HG02870 (cell line): ENCODE measurements around the gene PPP1R12B.
"Not testable (repeated sequence)": the region's sequence is repeated elsewhere in the genome, so short reads cannot be mapped to it uniquely, and the experiment has no call there.

Experiments
- ATAC-seq: cut with Tn5 transposase; IDR thresholded peaks from one replicate; pipeline ENCODE4 v1.9.1; 2021; ENCODE audit warnings: mild to moderate bottlenecking, moderate library complexity; ENCODE audit not compliant: unreplicated experiment

Gene PPP1R12B

GRCh38 chr1:202575918-202576653 lies 227.6 kb downstream of the PPP1R12B start:
- no peak for ATAC-seq

DNA sequence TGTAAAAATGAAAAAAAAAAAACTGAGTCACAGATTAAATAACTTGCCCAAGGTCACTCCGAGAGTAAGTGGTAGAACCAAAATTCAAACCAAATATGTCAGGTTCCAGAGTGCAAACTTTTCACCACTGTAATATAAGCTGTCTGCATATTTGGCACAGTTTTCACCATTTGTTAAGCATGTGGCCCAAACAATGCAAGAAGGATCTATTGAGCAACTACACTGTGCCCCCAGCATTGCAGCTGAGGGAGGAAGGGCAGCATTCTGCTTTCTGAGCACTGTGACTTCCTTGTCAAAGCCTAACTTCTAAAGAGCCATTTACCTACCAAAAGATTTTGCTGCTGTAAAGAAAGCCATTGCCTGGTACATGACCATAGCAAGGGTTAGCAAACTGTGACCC lies 228.3 kb downstream of the PPP1R12B start:
- ATAC-seq: no peak

DNA sequence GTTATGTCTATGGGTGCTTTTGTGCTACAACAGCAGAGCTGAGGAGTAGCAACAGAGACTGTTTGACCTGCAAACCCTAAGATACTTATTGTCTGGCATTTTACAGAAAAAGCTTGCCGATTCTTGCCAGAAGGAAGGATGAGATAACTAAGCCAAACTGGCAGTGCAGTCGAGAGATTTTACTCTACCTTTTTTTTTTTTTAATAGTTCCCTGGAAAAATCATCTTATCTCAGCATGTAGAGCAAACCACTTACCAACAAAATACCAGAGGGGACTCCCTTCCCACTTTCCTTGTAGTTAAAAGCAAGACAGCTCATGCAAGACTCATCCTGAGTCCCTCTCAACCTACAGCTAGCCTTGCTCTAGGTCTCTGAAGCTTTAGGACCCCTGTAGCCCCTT lies 228.9 kb downstream of the PPP1R12B start:
- ATAC-seq: no peak

- no peak for ATAC-seq
Measured at GRCh38 chr1:202578001-202578504, 229.6 kb downstream of the PPP1R12B start.

GRCh38 chr1:202578565-202578964 lies 230.1 kb downstream of the PPP1R12B start:
- ATAC-seq: no peak

GRCh38 chr1:202579806-202580205 lies 231.3 kb downstream of the PPP1R12B start:
- no peak for ATAC-seq

- ATAC-seq: no peak
Measured at GRCh38 chr1:202580619-202581018, 232.1 kb downstream of the PPP1R12B start.

DNA sequence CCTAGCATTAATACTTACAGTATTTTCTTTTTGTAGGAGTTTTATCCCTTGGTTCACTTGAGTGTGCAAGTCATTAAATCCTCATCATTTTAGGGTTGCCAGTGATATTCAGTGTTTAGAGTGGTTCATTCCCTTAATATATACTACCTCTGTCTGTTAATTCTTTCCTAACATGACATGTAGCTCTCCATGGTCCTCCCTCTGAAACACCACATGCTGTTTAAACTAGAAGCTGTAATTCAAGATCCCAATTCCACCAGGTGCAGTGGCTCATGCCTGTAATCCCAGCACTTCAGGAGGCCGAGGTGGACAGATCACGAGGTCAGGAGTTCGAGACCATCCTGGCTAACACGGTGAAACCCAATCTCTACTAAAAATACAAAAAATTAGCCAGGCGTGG lies 233.9 kb downstream of the PPP1R12B start:
- ATAC-seq: not testable (repeated sequence)

DNA sequence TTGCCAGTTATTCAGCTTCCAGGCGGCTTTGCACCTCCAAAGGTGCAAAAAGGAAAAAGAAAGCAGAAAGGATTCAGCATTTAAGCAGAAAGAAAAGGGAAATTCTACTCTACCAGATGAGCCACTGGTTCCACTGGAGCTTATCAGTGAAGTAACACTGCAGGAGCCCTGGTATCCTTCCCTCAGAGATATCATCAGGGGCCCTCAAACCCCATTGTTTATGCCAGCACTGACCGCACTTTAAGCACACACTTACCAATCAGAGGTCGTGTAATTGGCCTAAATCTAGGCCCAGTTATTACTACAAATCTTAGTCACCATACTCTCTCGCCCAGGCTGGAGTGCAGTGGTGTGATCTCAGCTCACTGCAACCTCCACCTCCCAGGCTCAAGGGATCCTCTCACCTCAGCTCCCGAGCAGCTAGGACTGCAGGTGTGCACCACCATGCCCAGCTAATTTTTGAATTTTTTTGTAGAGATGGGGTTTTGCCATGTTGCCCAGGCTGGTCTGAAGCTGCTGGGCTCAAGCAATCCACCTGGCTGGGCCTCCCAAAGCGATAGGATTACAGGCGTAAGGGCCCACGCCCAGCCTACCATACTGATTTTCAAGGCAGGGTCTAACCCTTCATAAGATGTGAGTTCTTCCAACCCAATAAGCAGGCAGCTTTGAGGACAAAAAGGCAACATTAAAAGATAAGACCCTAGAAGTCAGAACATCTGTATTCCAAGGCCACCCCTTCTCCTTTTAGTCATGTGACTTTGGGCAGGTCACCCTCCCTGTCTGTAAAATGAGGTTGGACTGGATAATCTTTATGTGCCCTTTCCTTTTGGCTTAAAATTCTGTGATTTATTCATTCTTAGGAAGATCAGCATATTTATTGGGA lies 236.4 kb downstream of the PPP1R12B start:
- ATAC-seq: no peak

GRCh38 chr1:202585590-202585933 lies 237.1 kb downstream of the PPP1R12B start:
- ATAC-seq: no peak

GRCh38 chr1:202586018-202586821 lies 237.7 kb downstream of the PPP1R12B start:
- ATAC-seq: no peak

DNA sequence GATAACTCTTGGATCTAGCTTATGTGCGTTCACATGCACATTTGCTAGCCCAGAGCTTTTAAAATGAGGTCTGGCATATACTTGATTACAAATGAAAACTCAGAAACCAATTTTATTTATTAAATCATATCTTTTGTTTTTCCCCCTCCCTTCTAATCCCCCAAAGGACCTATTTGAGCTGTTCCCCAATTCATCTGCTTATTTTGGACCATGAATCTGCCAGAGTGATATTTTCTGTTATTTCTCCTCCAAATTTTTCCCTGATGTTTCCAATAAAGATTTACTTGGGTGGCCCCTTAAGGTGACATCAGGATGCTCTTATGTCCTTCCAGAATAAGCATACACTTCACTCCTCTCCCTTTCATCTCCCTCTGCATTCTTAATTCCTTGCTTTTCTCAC lies 238.4 kb downstream of the PPP1R12B start:
- ATAC-seq: no peak

DNA sequence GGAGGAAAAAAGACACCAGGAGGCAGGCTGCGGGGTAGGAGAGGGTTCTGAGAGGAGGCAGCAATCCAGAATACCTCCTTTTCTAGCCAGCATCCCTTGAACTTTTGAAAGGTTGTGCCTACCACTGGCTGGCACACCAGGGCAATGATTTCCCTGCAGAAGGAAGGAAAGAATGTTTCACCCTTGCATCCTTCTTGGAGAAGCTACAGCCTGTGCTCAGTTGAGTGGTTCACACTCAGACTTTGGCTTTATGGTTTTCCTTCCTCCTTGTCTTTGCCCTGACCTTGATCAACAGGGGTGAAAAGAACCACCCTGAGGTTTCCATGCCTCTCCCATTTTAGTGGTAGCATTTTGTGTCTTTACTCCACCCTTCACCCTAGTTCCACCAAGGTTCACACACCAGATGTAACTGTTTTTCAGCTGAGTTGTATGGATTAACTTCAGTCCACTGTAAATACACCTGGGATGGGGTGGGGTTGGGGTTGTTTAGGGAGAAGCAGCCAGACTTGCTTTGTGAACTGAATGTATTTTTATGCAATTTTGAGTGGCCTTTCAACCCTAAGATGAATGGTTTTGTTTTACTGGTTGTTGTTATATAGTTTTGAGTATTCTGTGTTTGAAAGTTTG lies 239.5 kb downstream of the PPP1R12B start:
- no peak for ATAC-seq

DNA sequence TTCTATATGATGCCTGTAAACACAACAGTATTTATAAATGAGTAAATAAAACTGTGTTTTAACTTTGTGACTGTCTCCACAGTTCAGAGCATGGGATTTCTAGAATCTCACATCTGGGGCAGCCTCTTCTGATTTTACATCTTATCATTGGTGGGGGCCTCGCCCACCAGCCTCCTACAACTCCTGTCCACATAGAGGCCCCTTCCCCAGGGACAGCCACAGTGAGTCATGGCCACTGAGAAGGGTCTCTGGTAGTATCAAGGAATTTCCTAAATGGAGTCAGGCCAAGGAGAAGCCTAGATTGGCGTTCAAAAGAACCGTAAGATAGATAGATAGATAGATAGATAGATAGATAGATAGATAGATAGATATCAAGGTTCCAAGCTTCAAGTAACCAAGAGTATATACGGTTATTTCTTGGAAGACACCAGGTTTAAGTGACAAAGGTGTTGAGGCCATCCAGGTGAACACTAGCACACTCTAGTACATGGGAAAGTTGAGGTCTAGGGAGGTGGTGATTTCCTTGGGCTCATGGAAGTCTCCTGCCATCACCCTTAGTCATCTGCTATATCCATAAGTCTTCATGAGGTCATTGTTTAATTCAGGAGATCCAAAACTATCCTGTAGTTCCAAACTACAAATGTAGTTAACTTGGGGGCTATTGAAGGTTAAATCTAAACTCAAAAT lies 240.1 kb downstream of the PPP1R12B start:
- ATAC-seq: no peak

- ATAC-seq: no peak
Measured at GRCh38 chr1:202589190-202589930, 240.9 kb downstream of the PPP1R12B start.

DNA sequence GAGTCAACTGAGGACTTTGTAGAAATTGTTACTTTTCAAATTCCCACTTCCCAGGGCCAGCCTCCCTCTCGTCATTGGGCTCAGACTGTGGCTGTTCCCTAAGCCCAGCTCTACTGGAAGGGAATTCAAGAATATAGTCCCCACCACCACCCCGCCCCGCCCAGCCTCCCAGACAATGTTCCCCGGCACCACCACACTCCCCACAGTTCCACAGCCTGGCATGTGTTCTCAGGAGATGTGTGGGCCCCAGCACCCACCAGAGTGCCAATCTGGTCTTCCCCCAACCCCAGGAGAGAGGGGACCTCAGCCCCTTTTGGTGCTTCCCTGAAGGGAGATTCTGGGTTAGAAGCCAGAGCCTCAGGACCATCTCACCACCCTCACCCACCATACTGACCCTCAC lies 241.6 kb downstream of the PPP1R12B start:
- no peak for ATAC-seq

DNA sequence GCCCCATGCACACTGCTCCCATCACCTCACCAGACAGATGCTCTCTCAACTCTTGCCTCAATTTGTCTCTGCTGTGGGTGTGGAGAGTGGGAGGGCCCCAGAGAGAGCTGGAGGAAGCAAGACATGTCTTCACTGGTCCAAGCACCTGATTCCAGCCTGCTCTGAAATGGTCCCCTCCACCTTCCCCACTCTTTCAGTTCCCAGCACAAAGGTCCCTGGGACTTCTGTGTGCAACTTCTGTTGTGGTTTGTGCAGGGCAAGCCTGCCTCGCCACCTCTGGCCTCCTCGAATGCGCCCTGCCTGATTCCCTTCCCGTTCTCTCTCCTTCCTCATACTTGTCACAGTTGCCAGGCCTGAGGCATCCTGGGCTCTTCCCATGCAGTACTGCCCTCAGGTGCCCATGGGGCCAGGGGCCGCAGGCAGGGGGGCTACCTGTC lies 242.5 kb downstream of the PPP1R12B start:
- no peak for ATAC-seq

GRCh38 chr1:202591515-202591914 lies 243.0 kb downstream of the PPP1R12B start:
- ATAC-seq: no peak

GRCh38 chr1:202592146-202592545 lies 243.6 kb downstream of the PPP1R12B start:
- no peak for ATAC-seq
